ENCODE data around the gene APC. TPM values are rescaled to one million over a fixed set of nuclear protein-coding genes. Genes with fewer than 3 reads are reported as not detected.

APC gene
- total and polyA plus RNA-seq, 2 of the 8 experiments (the other 6 are each of a cell fraction or from before 2014, with no cell fraction given): 6.8 to 41.9 TPM

DNA sequence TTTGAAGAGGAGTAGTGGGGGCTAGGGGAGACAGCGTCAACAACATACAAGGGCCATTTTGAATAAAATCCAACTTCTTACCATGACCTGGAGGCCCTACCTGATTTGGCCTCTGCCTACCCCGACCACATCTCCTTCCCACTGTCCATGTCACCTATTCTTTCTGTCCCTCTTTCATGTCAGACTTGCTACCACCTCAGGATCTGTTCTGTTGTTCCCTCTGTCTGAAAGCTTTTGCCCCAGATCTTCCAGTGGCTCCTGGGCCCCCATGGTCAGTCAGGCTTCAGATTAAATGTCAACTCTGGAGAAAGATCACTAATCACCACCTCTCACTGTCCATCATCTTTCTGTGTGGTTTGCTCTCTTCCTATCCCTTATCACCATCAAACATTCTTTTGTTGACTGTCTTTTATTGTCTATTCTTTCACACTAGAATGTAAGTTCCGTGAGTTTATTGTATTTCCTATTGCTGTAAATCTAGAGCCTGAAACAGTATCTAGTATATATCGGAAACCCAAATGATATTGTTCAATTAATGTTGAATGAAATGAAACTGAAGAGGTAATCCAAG lies 31.2 kb upstream of the APC start:
- Histone ChIP-seq H4K20me1 (replicated peaks in 1 of 2; ENCODE audit: control insufficient read depth in 1 of 2, insufficient read depth in 2 of 2, low read length in 2 of 2) (peaks cover 0 to 2% of the 10 kb centered on the region in 2 experiments), H3K9me3 (ENCODE audit: insufficient read depth in 2 of 2, low read depth in 1 of 2, low read length in 1 of 2) (no peaks in the 10 kb centered on the region), H2BK15ac (ENCODE audit: low read length) (no peak overlapping the region), H4K8ac (ENCODE audit: extremely low read depth, insufficient read depth, low read length) (no peak overlapping the region), H3K56ac (replicated peaks; ENCODE audit: insufficient read length, low read depth, low read length) (no peak overlapping the region), H3K4ac (replicated peaks; ENCODE audit: insufficient read length, low read depth, low read length) (no peak overlapping the region), H4K5ac (ENCODE audit: insufficient read length, low read depth, low read length) (no peak overlapping the region), H2BK20ac (ENCODE audit: low read length) (no peak overlapping the region), H3K79me1 (ENCODE audit: low read depth, low read length) (peaks cover 6% of the 10 kb centered on the region; the same call in 1 of the 2 replicates), H2AFZ (ENCODE audit: low read length) (peak overlapping the region; percentile 96; the same call in 1 of the 2 replicates), H3K4me2 (ENCODE audit: insufficient read depth in 1 of 2, low read depth in 2 of 2, low read length in 2 of 2) (peak overlapping the region in 1 of 2 experiments; percentile 74; a peak in 1 of 4 replicates), H3K27ac (ENCODE audit: low read depth, low read length) (no peak overlapping the region), H3K14ac (ENCODE audit: insufficient read length) (no peak overlapping the region), H2BK120ac (replicated peaks; ENCODE audit: low read depth, low read length) (no peak overlapping the region), H2BK5ac (ENCODE audit: low read depth, low read length) (no peak overlapping the region), H3K79me2 (ENCODE audit: control insufficient read depth in 1 of 2, insufficient read depth in 2 of 2, low read length in 2 of 2) (peaks cover 3 to 34% of the 10 kb centered on the region in 2 experiments; a peak in 2 of 4 replicates), H3K4me1 (replicated peaks in 1 of 4; ENCODE audit: control insufficient read depth in 3 of 4, insufficient read depth in 4 of 4, low read length in 3 of 4) (peaks cover 0 to 3% (median 0%) of the 10 kb centered on the region in 4 experiments; a peak in 2 of 7 replicates), H2BK12ac (ENCODE audit: low read depth, low read length) (no peak overlapping the region), H3K27me3 (replicated peaks in 1 of 4; ENCODE audit: control insufficient read depth in 3 of 4, extremely low read depth in 1 of 4, insufficient read depth in 3 of 4, low read length in 3 of 4) (no peaks in the 10 kb centered on the region), H3K23me2 (ENCODE audit: low read depth, low read length) (no peaks in the 10 kb centered on the region), H3K23ac (ENCODE audit: insufficient read length) (no peak overlapping the region), H3K4me3 (ENCODE audit: extremely low read depth in 1 of 4, insufficient read depth in 2 of 4, low read depth in 3 of 4, low read length in 4 of 4) (no peak overlapping the region), H4K91ac (replicated peaks; ENCODE audit: insufficient read length, low read length) (no peak overlapping the region), H2AK5ac (ENCODE audit: low read depth, low read length) (no peak overlapping the region), H3K36me3 (ENCODE audit: control insufficient read depth in 2 of 4, insufficient read depth in 4 of 4, low read length in 3 of 4) (no peaks in the 10 kb centered on the region), H3K9ac (replicated peaks in 1 of 4; ENCODE audit: extremely low read depth in 1 of 4, low read depth in 3 of 4, low read length in 3 of 4) (no peak overlapping the region), H3K18ac (ENCODE audit: extremely low read depth, low read length) (no peak overlapping the region)
- ChIA-PET POLR2A (ENCODE audit: partially characterized antibody) (interaction anchor here (0.6 to 1.7 kb wide), 4 partner anchors 9 to 31 kb away, joined by 4 to 8 read pairs (median 7); partner anchors contain the start of gene APC), CTCF (ENCODE audit: partially characterized antibody) (no interaction called here)
- no peak for FAIRE-seq
- DNase-seq (ENCODE audit: low read depth in 1 of 2, low spot score in 2 of 2): no peak
- WGBS, 2 experiments (ENCODE audit: extremely low coverage in 1 of 2, insufficient coverage in 1 of 2, insufficient read length in 1 of 2, insufficient replicate concordance in 2 of 2, low coverage in 1 of 2, low lambda C conversion rate in 2 of 2, missing lambda C conversion rate in 1 of 2): 96% methylated on average over 4 of the region's 4 CpGs; no CpG with 5 or more reads in 1 of the 2 experiments
- no peak for TF ChIP-seq EGR1 (IDR thresholded peaks at IDR 0.05; ENCODE audit: borderline replicate concordance, low read depth, low read length)
- no peak for TF ChIP-seq RXRA (IDR thresholded peaks at IDR 0.05; ENCODE audit: insufficient read depth, low read depth, low read length)
- TF ChIP-seq EZH2 (IDR thresholded peaks at IDR 0.05; ENCODE audit: low read depth, low read length, severe bottlenecking): no peak
- TF ChIP-seq HDAC6 (IDR thresholded peaks at IDR 0.05; ENCODE audit: low read depth, low read length): no peak
- no peak for TF ChIP-seq BRCA1 (IDR thresholded peaks at IDR 0.05; ENCODE audit: low read depth, low read length)
- TF ChIP-seq SIN3A (conservative IDR thresholded peaks at IDR 0.05 in 1 of 2, IDR thresholded peaks at IDR 0.05 in 1 of 2; ENCODE audit: low read depth in 1 of 2, low read length in 2 of 2): no peak
- TF ChIP-seq, protein P1, sequence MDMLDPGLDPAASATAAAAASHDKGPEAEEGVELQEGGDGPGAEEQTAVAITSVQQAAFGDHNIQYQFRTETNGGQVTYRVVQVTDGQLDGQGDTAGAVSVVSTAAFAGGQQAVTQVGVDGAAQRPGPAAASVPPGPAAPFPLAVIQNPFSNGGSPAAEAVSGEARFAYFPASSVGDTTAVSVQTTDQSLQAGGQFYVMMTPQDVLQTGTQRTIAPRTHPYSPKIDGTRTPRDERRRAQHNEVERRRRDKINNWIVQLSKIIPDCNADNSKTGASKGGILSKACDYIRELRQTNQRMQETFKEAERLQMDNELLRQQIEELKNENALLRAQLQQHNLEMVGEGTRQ (IDR thresholded peaks at IDR 0.05; ENCODE audit: low read length): no peak
- TF ChIP-seq, protein P2, sequence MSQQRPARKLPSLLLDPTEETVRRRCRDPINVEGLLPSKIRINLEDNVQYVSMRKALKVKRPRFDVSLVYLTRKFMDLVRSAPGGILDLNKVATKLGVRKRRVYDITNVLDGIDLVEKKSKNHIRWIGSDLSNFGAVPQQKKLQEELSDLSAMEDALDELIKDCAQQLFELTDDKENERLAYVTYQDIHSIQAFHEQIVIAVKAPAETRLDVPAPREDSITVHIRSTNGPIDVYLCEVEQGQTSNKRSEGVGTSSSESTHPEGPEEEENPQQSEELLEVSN (IDR thresholded peaks at IDR 0.05): no peak
- no peak for TF ChIP-seq SIX5 (IDR thresholded peaks at IDR 0.05; ENCODE audit: low read depth, low read length)
- no peak for TF ChIP-seq HDAC2 (IDR thresholded peaks at IDR 0.05; ENCODE audit: borderline replicate concordance in 1 of 2, low read depth in 2 of 2, low read length in 2 of 2)
